ENCODE results near the gene CARNS1. TPM values are rescaled to one million over a fixed set of nuclear protein-coding genes. Genes with fewer than 3 reads are reported as not detected.

The CARNS1 gene
- total and polyA plus RNA-seq, 3 donors from 2014 or later: 0.74 to 1.6 (median 1.3) TPM

DNA sequence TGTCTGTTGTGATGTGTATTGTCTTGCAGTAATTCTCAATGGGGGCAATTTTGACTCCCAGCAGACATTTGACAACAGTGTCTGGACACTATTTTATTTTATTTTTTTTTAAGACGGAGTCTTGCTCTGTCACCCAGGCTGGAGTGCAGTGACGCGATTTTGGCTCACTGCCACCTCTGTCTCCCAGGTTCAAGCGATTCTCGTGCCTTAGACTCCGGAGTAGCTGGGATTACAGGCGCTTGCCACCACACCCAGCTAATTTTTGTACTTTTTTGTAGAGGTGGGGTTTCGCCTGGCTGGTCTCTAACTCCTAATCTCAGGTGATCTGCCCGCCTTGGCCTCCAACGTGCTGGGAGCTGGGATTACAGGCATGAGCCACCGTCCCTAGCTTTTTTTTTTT lies 14.2 kb downstream of the CARNS1 start:
- no peak for TF ChIP-seq POLR2A (IDR thresholded peaks at IDR 0.05)
- TF ChIP-seq, protein P1, sequence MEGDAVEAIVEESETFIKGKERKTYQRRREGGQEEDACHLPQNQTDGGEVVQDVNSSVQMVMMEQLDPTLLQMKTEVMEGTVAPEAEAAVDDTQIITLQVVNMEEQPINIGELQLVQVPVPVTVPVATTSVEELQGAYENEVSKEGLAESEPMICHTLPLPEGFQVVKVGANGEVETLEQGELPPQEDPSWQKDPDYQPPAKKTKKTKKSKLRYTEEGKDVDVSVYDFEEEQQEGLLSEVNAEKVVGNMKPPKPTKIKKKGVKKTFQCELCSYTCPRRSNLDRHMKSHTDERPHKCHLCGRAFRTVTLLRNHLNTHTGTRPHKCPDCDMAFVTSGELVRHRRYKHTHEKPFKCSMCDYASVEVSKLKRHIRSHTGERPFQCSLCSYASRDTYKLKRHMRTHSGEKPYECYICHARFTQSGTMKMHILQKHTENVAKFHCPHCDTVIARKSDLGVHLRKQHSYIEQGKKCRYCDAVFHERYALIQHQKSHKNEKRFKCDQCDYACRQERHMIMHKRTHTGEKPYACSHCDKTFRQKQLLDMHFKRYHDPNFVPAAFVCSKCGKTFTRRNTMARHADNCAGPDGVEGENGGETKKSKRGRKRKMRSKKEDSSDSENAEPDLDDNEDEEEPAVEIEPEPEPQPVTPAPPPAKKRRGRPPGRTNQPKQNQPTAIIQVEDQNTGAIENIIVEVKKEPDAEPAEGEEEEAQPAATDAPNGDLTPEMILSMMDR (IDR thresholded peaks at IDR 0.05): no peak
- Histone ChIP-seq H3K27ac (no peak overlapping the region), H3K4me1 (peaks cover 13% of the 10 kb centered on the region), H3K9me3 (no peaks in the 10 kb centered on the region), H3K27me3 (no peaks in the 10 kb centered on the region), H3K36me3 (ENCODE audit: low read depth, missing control alignments) (no peaks in the 10 kb centered on the region), H3K4me3 (no peak overlapping the region)
- DNase-seq: no peak
- WGBS, 2 donors: 82 to 83% methylated on average over 11 of the region's 11 CpGs
- intact Hi-C loops (cut with DNase I; ENCODE audit: low total_unique reads): no loop called here

DNA sequence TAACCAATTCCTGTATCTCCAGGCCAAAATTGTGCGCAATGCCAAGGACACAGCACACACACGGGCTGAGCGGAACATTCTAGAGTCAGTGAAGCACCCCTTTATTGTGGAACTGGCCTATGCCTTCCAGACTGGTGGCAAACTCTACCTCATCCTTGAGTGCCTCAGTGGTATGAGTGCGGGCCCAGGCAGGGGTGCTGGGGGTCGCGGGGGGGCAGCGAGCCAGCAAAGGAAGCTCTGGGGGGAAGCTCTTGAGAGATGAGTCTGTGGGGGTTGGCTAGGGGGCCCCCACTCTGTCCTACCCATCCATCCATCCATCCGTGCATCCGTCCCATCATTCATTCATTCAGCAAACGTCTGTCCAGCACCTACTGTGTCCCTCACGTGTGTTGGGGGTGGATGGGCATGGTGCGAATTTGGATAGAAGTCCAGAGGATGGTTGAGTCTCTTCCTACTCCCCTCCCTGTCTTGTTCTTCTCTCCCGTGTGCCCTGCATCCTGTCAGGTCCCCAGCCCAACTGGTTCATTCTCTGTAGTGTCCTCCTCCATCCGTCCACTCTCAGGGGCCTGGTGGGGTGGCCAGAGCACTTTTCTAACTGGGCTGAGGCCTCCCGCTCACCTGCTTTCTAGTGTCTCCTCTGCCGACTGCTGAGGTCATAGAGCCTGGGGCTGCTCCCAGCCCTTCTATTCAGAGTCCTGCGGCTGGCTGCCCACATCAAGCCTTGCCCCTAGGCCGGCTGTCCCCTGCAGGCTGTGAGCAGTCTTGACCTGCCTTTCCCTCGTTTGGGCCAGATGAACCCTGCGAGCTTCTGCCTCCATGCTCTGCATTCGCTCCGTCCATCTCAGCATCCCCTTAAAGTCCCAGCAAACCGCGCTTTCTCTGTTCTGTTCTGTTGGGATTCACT lies 16.1 kb downstream of the CARNS1 start:
- TF ChIP-seq, protein P1 (IDR thresholded peaks at IDR 0.05): no peak
- no peak for TF ChIP-seq POLR2A (IDR thresholded peaks at IDR 0.05)
- H3K4me3 ChIP-seq: no peak overlapping the region
- no peaks in the 10 kb centered on the region for H3K36me3 ChIP-seq (ENCODE audit: low read depth, missing control alignments)
- H3K4me1 ChIP-seq: peaks cover 13% of the 10 kb centered on the region
- no peak for DNase-seq
- no peaks in the 10 kb centered on the region for H3K9me3 ChIP-seq
- intact Hi-C loops (cut with DNase I; ENCODE audit: low total_unique reads): no loop called here
- H3K27me3 ChIP-seq: no peaks in the 10 kb centered on the region
- no peak overlapping the region for H3K27ac ChIP-seq
- 90 to 92% methylated on average over 21 to 24 of the region's 24 CpGs for WGBS, 2 donors

DNA sequence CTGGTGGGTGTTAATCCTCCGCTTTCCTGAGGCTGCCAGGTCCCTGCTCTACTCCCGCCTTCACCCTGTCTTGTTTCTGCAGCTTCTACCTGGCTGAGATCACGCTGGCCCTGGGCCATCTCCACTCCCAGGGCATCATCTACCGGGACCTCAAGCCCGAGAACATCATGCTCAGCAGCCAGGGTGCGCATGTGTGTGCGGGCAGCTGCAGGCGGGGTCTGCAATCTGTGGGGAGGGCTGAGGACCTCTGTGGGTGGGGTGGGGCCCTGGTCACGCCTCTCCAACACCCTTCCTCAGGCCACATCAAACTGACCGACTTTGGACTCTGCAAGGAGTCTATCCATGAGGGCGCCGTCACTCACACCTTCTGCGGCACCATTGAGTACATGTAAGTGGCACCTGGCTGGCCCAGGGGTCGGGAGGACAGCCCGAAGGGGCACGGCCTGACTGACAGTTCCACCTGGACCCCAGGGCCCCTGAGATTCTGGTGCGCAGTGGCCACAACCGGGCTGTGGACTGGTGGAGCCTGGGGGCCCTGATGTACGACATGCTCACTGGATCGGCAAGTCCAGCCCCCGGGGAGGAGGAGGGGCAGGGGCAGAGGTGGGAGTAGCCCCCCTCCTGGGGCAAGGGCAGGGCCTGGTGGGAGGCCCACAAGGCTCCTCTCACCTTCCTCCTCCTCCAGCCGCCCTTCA lies 17.3 kb downstream of the CARNS1 start:
- TF ChIP-seq, protein P1 (IDR thresholded peaks at IDR 0.05): no peak
- no peak for TF ChIP-seq POLR2A (IDR thresholded peaks at IDR 0.05)
- Histone ChIP-seq H3K9me3 (no peaks in the 10 kb centered on the region), H3K36me3 (ENCODE audit: low read depth, missing control alignments) (no peaks in the 10 kb centered on the region), H3K4me1 (peaks cover 8% of the 10 kb centered on the region), H3K27ac (no peak overlapping the region), H3K27me3 (no peaks in the 10 kb centered on the region), H3K4me3 (no peak overlapping the region)
- intact Hi-C loops (cut with DNase I; ENCODE audit: low total_unique reads): no loop called here
- 88 to 92% methylated on average over 7 to 22 of the region's 22 CpGs for WGBS, 2 donors
- DNase-seq: no peak

DNA sequence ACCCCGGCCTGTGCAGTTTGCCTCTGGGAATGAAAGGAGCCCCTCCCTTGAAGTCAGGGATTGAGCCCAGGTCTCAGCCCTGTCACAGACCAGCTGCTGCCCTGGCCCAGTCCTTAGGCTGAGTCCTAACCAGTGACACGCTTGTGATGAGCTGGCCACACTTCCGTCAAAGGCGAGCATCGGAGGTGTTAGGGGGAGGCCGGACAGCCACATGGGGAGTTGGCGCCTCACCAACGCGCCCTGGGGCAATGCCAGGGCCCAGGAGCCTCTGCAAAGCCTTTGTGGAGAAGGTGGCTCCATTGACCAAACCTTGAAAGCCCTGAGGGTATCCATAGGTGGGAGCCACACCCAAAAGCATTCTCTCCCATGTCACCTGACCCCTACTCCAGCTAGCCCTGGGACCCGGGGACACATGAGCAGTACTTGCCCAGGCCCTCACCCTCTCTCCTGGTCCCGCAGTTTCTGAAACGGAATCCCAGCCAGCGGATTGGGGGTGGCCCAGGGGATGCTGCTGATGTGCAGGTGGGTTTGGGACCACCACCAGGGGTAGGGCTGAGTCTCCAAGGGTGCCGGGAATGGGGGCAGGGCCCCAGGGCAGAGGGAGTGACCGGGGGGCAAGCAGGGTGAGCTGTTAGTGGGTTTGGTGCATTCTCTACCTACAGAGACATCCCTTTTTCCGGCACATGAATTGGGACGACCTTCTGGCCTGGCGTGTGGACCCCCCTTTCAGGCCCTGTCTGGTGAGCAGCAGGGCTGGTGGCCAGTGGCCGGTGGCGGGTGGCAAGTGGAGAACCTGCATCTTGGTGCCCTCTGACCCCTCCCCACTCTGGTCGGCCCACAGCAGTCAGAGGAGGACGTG lies 18.3 kb downstream of the CARNS1 start:
- WGBS, 2 donors: 87 to 95% methylated on average over 7 to 20 of the region's 22 CpGs
- DNase-seq: no peak
- Histone ChIP-seq H3K36me3 (ENCODE audit: low read depth, missing control alignments) (no peaks in the 10 kb centered on the region), H3K27ac (no peak overlapping the region), H3K4me1 (peaks cover 7% of the 10 kb centered on the region), H3K9me3 (no peaks in the 10 kb centered on the region), H3K4me3 (no peak overlapping the region), H3K27me3 (no peaks in the 10 kb centered on the region)
- TF ChIP-seq, protein P1 (IDR thresholded peaks at IDR 0.05): no peak
- TF ChIP-seq POLR2A (IDR thresholded peaks at IDR 0.05): no peak
- intact Hi-C loops (cut with DNase I; ENCODE audit: low total_unique reads): no loop called here

Data from testis (tissue), 3 donors.